K562 (cell line): ENCODE data around the gene PIKFYVE. TPM values are rescaled to one million over a fixed set of nuclear protein-coding genes. Genes with fewer than 3 reads are reported as not detected.

Source experiments
- CHD2 ChIP-seq: IDR thresholded peaks from 2 replicates; pipeline ENCODE4 v1.6.1; 2011; ENCODE audit warnings: low read depth, low read length
- COPS2 ChIP-seq: fragments of 450-650 bp; conservative IDR thresholded peaks from 2 replicates; pipeline ENCODE4 v1.6.1; 2016; ENCODE audit warnings: mild to moderate bottlenecking, moderate library complexity
- CREM ChIP-seq: IDR thresholded peaks from 2 replicates; pipeline ENCODE4 v1.6.1; 2014; ENCODE audit warnings: antibody characterized with exemption, low read depth
- CSDE1 ChIP-seq, 2 experiments: fragments of 450-650 bp; IDR thresholded peaks; 2 replicates each; pipeline ENCODE4 v1.6.1; 2016; ENCODE audit warnings: mild to moderate bottlenecking in 1 of 2
- FUS ChIP-seq: fragments of 200-400 bp; formaldehyde crosslinking; optimal IDR thresholded peaks from 2 replicates; pipeline ENCODE3; 2017; ENCODE audit warnings: low read depth, low read length
- GTF2F1 ChIP-seq: IDR thresholded peaks from 2 replicates; pipeline ENCODE4 v1.6.1; 2011; ENCODE audit warnings: low read depth, low read length, improper control_type of control experiment
- HBP1 ChIP-seq: fragments of 450-650 bp; formaldehyde crosslinking; IDR thresholded peaks from 2 replicates; pipeline ENCODE4 v1.4.0; 2022; ENCODE audit warnings: missing genetic modification characterization
- JUND ChIP-seq, 2 experiments: IDR thresholded peaks; 2 replicates in 1 of 2; 3 replicates in 1 of 2; pipeline ENCODE4 v1.6.1; 2011; ENCODE audit warnings: borderline replicate concordance in 2 of 2, low read depth in 2 of 2, low read length in 2 of 2, improper control_type of control experiment in 1 of 2, missing biosample characterization in 1 of 2, missing genetic modification characterization in 1 of 2, missing genetic modification reagents in 1 of 2
- MCM3 ChIP-seq: fragments of 450-650 bp; IDR thresholded peaks from 2 replicates; pipeline ENCODE4 v1.6.1; 2016
- MYBL2 ChIP-seq, 2 experiments: fragments of 450-650 bp in 1 of 2; sonication (generic) in 1 of 2; formaldehyde crosslinking in 1 of 2; IDR thresholded peaks; 2 replicates each; pipeline versions ENCODE4 v1.6.1 to v1.8.1; 2017 to 2022; ENCODE audit warnings: borderline replicate concordance in 1 of 2, inconsistent platforms in 1 of 2, low read depth in 1 of 2, mild to moderate bottlenecking in 1 of 2, missing genetic modification reagents in 1 of 2, moderate library complexity in 1 of 2
- PHB2 ChIP-seq: fragments of 450-650 bp; IDR thresholded peaks from 2 replicates; pipeline ENCODE4 v1.6.1; 2017; ENCODE audit warnings: low read depth
- TAF15 ChIP-seq: fragments of 200-400 bp; formaldehyde crosslinking; IDR thresholded peaks from 2 replicates; pipeline ENCODE4 v1.6.1; 2017; ENCODE audit warnings: mild to moderate bottlenecking, low read depth, low read length, moderate library complexity
- ZNF280B ChIP-seq: fragments of 250-450 bp; sonication (Bioruptor Pico); IDR thresholded peaks from 2 replicates; pipeline ENCODE4 v1.5.1; 2021; ENCODE audit warnings: mild to moderate bottlenecking
- ZNF445 ChIP-seq: fragments of 250-450 bp; sonication (Bioruptor Pico); IDR thresholded peaks from 2 replicates; pipeline ENCODE4 v1.4.0; 2020; ENCODE audit warnings: low read depth, mild to moderate bottlenecking, moderate library complexity
- polyA plus RNA-seq, 8 experiments: library from polyadenylated mRNA; depleted of rRNA in 4 of 8; stranded (reverse) in 5 of 8; unstranded in 3 of 8; fragments of >200 nt; fragmentation: Nextera tagmentation in 2 of 8; fragmentation: Illumina TruSeq in 1 of 8; extraction: Ambion mirVana in 2 of 8; extraction: Trizol in 1 of 8; gene quantifications; 2 replicates each; pipeline versions ENCODE4 v1.2.1 to v1.2.3, GENCODE V29; 2011 to 2014; ENCODE audit warnings: inconsistent platforms in 1 of 8, missing spikeins in 1 of 8
- total RNA-seq, 7 experiments: library from RNA; depleted of rRNA in 6 of 7; stranded (reverse); fragments of >200 nt in 6 of 7; fragmentation: Illumina TruSeq in 2 of 7; extraction: Trizol in 2 of 7; gene quantifications; 2 replicates each; pipeline versions ENCODE4 v1.2.1 to v1.2.3, GENCODE V29; 2011 to 2021; ENCODE audit warnings: low replicate concordance in 1 of 7
- TF ChIP-seq, protein P1 (sequence below): sonication (generic); formaldehyde crosslinking; IDR thresholded peaks from 2 replicates; pipeline ENCODE4 v1.8.0; 2022; ENCODE audit warnings: mild to moderate bottlenecking, missing genetic modification reagents, borderline replicate concordance
- TF ChIP-seq, protein P2 (sequence below), 2 experiments: fragments of 150-350 bp in 1 of 2; IDR thresholded peaks; 2 replicates each; pipeline ENCODE4 v1.6.1; 2012 to 2016; ENCODE audit warnings: low read depth in 2 of 2, low read length in 2 of 2, mild to moderate bottlenecking in 1 of 2, moderate library complexity in 1 of 2
- TF ChIP-seq, protein P3 (sequence below): sonication (generic); formaldehyde crosslinking; IDR thresholded peaks from 2 replicates; pipeline ENCODE4 v1.8.0; 2022; ENCODE audit warnings: missing genetic modification reagents, mild to moderate bottlenecking, borderline replicate concordance

PIKFYVE gene
- total and polyA plus RNA-seq, 9 of the 15 experiments (the other 6 are each of a cell fraction or from before 2014, with no cell fraction given): 3.6 to 25.6 (median 16.7) TPM

GRCh38 chr2:208265801-208266552 lies at the start of gene PIKFYVE (continued):
- TF ChIP-seq, protein P1, sequence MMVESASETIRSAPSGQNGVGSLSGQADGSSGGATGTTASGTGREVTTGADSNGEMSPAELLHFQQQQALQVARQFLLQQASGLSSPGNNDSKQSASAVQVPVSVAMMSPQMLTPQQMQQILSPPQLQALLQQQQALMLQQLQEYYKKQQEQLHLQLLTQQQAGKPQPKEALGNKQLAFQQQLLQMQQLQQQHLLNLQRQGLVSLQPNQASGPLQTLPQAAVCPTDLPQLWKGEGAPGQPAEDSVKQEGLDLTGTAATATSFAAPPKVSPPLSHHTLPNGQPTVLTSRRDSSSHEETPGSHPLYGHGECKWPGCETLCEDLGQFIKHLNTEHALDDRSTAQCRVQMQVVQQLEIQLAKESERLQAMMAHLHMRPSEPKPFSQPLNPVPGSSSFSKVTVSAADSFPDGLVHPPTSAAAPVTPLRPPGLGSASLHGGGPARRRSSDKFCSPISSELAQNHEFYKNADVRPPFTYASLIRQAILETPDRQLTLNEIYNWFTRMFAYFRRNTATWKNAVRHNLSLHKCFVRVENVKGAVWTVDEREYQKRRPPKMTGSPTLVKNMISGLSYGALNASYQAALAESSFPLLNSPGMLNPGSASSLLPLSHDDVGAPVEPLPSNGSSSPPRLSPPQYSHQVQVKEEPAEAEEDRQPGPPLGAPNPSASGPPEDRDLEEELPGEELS: no peak
- TF ChIP-seq ZNF280B (CRISPR knock-in tag) (no peak), FUS (no peak), JUND (IDR thresholded peaks at IDR 0.05; ENCODE audit: borderline replicate concordance, low read depth, low read length) (peak; percentile 35; the same call in 1 of the 2 replicates), JUND (tag; IDR thresholded peaks at IDR 0.05; ENCODE audit: borderline replicate concordance, low read depth, low read length) (peak; percentile 58; the same call in 1 of the 3 replicates), COPS2 (no peak), PHB2 (no peak), MYBL2 (IDR thresholded peaks at IDR 0.05; ENCODE audit: low read depth) (no peak), MYBL2 (CRISPR knock-in tag; IDR thresholded peaks at IDR 0.05; ENCODE audit: borderline replicate concordance) (no peak), HBP1 (no peak), CREM (peak; percentile 88), GTF2F1 (no peak), CHD2 (no peak), TAF15 (no peak), CSDE1 (IDR thresholded peaks at IDR 0.05) (no peak), MCM3 (no peak), ZNF445 (CRISPR knock-in tag) (no peak)
- TF ChIP-seq, protein P2, sequence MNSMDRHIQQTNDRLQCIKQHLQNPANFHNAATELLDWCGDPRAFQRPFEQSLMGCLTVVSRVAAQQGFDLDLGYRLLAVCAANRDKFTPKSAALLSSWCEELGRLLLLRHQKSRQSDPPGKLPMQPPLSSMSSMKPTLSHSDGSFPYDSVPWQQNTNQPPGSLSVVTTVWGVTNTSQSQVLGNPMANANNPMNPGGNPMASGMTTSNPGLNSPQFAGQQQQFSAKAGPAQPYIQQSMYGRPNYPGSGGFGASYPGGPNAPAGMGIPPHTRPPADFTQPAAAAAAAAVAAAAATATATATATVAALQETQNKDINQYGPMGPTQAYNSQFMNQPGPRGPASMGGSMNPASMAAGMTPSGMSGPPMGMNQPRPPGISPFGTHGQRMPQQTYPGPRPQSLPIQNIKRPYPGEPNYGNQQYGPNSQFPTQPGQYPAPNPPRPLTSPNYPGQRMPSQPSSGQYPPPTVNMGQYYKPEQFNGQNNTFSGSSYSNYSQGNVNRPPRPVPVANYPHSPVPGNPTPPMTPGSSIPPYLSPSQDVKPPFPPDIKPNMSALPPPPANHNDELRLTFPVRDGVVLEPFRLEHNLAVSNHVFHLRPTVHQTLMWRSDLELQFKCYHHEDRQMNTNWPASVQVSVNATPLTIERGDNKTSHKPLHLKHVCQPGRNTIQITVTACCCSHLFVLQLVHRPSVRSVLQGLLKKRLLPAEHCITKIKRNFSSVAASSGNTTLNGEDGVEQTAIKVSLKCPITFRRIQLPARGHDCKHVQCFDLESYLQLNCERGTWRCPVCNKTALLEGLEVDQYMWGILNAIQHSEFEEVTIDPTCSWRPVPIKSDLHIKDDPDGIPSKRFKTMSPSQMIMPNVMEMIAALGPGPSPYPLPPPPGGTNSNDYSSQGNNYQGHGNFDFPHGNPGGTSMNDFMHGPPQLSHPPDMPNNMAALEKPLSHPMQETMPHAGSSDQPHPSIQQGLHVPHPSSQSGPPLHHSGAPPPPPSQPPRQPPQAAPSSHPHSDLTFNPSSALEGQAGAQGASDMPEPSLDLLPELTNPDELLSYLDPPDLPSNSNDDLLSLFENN (IDR thresholded peaks at IDR 0.05; ENCODE audit: low read depth in 2 of 2, low read length in 2 of 2): peak in 1 of 2 experiments; percentile 90; a peak in 2 of 4 replicates
- TF ChIP-seq, protein P3, sequence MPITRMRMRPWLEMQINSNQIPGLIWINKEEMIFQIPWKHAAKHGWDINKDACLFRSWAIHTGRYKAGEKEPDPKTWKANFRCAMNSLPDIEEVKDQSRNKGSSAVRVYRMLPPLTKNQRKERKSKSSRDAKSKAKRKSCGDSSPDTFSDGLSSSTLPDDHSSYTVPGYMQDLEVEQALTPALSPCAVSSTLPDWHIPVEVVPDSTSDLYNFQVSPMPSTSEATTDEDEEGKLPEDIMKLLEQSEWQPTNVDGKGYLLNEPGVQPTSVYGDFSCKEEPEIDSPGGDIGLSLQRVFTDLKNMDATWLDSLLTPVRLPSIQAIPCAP: no peak
